WI38 (cell line): ENCODE data around the gene CTCFL.
A peak's percentile ranks its signal among the peaks of the same experiment; 100 is the strongest.

Experiments
- H3K4me3 ChIP-seq: 2 replicates; pipeline ENCODE4 v1.5.1; 2011; ENCODE audit warnings: low read depth, mild to moderate bottlenecking, control low read depth, low read length
- CTCF ChIP-seq: IDR thresholded peaks from 2 replicates; pipeline ENCODE4 v1.5.1; 2012; ENCODE audit warnings: low read depth, mild to moderate bottlenecking, control low read depth, low read length

CTCFL gene

GRCh38 chr20:57509665-57510237 is 15.2 kb downstream of the CTCFL start:
- TF ChIP-seq CTCF, result peak; percentile 39
- no peak overlapping the region for H3K4me3 ChIP-seq

GRCh38 chr20:57508831-57509230 is 16.1 kb downstream of the CTCFL start:
- no peak overlapping the region for H3K4me3 ChIP-seq
- no peak for TF ChIP-seq CTCF

- H3K4me3 ChIP-seq, result no peak overlapping the region
- TF ChIP-seq CTCF, result no peak
Measured at GRCh38 chr20:57508381-57508780, 16.6 kb downstream of the CTCFL start.

- H3K4me3 ChIP-seq, result no peak overlapping the region
- no peak for TF ChIP-seq CTCF
Measured at GRCh38 chr20:57507477-57507876, 17.5 kb downstream of the CTCFL start.

GRCh38 chr20:57505979-57506378 is 19.0 kb downstream of the CTCFL start:
- no peak overlapping the region for H3K4me3 ChIP-seq
- no peak for TF ChIP-seq CTCF

- TF ChIP-seq CTCF, result no peak
- H3K4me3 ChIP-seq, result no peak overlapping the region
Measured at GRCh38 chr20:57504411-57504810, 20.5 kb downstream of the CTCFL start.

- TF ChIP-seq CTCF, result no peak
- no peak overlapping the region for H3K4me3 ChIP-seq
Measured at GRCh38 chr20:57503035-57503658, 21.8 kb downstream of the CTCFL start.
